LNCaP clone FGC (cell line): ENCODE results near the gene VIM.
A peak's percentile ranks its signal among the peaks of the same experiment; 100 is the strongest.

Source experiments
- DNase-seq: peaks from one replicate; pipeline ENCODE4 v3.0.0-alpha.2; 2011; ENCODE audit warnings: low read depth
- H3K4me3 ChIP-seq: 2 replicates; pipeline ENCODE4 v1.5.1; 2011; ENCODE audit warnings: mild to moderate bottlenecking, low read depth, low read length, control low read depth
- TF ChIP-seq, protein P1 (sequence below): IDR thresholded peaks from 2 replicates; pipeline ENCODE4 v1.5.1; 2012; ENCODE audit warnings: mild to moderate bottlenecking; ENCODE audit not compliant: control insufficient read depth, insufficient read depth; ENCODE audit errors: extremely low read depth

VIM gene

DNA sequence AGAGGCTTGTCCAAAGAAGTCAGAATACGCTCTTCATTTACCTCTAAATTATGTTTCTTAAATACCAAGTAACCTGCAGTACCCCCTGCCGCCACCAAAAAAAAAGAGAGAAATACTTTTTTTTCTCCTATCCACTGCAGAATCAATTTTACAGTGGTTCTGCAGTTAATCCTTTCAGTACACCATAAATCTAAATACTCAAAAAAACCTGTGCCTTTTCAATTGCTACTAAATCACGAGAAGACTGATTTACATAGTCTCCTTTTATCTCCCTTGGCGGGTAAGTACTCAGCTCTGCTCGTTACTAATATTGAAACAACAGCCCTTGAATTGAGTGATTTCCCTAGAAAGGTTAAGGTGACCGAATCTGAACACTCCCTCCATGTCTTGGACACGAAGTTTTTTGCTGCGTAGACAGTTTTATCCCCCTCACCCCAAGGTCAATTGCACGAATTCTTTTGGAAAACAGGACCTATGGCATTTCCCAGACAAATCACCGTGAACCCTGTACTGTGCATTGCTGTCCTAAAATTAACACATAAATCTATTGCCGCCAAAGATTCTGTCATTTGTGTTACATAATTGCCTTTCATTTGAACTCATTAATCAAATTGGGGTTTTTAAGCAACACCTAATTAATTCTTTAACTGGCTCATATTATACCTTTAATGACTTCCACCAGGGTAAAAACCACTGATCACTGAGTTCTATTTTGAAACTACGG, 512 bp upstream of the VIM start:
- TF ChIP-seq, protein P1, sequence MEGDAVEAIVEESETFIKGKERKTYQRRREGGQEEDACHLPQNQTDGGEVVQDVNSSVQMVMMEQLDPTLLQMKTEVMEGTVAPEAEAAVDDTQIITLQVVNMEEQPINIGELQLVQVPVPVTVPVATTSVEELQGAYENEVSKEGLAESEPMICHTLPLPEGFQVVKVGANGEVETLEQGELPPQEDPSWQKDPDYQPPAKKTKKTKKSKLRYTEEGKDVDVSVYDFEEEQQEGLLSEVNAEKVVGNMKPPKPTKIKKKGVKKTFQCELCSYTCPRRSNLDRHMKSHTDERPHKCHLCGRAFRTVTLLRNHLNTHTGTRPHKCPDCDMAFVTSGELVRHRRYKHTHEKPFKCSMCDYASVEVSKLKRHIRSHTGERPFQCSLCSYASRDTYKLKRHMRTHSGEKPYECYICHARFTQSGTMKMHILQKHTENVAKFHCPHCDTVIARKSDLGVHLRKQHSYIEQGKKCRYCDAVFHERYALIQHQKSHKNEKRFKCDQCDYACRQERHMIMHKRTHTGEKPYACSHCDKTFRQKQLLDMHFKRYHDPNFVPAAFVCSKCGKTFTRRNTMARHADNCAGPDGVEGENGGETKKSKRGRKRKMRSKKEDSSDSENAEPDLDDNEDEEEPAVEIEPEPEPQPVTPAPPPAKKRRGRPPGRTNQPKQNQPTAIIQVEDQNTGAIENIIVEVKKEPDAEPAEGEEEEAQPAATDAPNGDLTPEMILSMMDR: no peak
- H3K4me3 ChIP-seq: no peak overlapping the region
- no peak for DNase-seq

DNA sequence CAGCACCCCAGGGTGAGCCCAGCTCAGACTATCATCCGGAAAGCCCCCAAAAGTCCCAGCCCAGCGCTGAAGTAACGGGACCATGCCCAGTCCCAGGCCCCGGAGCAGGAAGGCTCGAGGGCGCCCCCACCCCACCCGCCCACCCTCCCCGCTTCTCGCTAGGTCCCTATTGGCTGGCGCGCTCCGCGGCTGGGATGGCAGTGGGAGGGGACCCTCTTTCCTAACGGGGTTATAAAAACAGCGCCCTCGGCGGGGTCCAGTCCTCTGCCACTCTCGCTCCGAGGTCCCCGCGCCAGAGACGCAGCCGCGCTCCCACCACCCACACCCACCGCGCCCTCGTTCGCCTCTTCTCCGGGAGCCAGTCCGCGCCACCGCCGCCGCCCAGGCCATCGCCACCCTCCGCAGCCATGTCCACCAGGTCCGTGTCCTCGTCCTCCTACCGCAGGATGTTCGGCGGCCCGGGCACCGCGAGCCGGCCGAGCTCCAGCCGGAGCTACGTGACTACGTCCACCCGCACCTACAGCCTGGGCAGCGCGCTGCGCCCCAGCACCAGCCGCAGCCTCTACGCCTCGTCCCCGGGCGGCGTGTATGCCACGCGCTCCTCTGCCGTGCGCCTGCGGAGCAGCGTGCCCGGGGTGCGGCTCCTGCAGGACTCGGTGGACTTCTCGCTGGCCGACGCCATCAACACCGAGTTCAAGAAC, 1.1 kb downstream of the VIM start:
- DNase-seq: no peak
- TF ChIP-seq, protein P1: no peak
- peak overlapping the region; percentile 50 for H3K4me3 ChIP-seq

DNA sequence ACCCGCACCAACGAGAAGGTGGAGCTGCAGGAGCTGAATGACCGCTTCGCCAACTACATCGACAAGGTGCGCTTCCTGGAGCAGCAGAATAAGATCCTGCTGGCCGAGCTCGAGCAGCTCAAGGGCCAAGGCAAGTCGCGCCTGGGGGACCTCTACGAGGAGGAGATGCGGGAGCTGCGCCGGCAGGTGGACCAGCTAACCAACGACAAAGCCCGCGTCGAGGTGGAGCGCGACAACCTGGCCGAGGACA, 1.6 kb downstream of the VIM start:
- DNase-seq: no peak
- TF ChIP-seq, protein P1: no peak
- H3K4me3 ChIP-seq: peak overlapping the region; percentile 50

DNA sequence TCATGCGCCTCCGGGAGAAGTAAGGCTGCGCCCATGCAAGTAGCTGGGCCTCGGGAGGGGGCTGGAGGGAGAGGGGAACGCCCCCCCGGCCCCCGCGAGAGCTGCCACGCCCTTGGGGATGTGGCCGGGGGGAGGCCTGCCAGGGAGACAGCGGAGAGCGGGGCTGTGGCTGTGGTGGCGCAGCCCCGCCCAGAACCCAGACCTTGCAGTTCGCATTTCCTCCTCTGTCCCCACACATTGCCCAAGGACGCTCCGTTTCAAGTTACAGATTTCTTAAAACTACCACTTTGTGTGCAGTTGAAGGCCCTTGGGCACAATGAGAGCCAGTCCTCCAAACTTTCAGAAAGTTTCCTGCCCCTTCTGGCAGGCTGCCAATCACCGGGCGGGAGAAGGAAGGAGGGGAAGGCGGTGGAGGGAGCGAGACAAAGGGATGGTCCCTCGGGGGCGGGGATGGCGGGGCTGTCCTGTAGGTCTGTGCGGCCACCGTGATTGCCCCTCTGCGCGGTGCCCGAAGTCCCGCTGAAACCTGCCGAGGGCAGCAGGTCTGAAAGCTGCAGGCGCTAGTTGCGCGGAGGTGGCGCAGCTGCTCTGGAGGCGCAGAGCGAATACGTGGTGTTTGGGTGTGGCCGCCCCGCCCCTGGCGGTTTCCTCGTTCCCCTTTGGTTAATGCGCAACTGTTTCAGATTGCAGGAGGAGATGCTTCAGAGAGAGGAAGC, 2.1 kb downstream of the VIM start:
- TF ChIP-seq, protein P1: 0 out of 2 replicates have a peak, but pooled peaks have one; percentile 12
- DNase-seq: peak; percentile 63
- H3K4me3 ChIP-seq: peak overlapping the region; percentile 50

DNA sequence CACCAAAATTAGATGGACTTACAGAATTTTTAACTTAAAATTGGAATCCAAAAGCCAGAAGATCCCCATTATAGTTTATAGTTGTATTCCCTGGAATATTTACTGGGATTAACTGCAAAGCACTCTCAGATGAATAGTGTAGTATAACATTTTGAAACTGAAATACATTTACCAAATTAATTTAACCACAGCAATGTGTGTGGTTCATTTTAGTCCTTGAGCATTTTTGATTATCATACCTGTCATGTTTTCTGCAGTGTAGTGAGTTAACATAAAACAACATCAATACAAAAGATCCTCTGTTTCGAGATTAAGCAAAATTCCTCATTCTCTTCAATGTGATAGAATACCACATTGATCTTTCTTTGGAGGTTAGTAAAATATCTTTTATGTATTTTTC, 3.7 kb downstream of the VIM start:
- no peak for DNase-seq
- H3K4me3 ChIP-seq: no peak overlapping the region
- TF ChIP-seq, protein P1: no peak

DNA sequence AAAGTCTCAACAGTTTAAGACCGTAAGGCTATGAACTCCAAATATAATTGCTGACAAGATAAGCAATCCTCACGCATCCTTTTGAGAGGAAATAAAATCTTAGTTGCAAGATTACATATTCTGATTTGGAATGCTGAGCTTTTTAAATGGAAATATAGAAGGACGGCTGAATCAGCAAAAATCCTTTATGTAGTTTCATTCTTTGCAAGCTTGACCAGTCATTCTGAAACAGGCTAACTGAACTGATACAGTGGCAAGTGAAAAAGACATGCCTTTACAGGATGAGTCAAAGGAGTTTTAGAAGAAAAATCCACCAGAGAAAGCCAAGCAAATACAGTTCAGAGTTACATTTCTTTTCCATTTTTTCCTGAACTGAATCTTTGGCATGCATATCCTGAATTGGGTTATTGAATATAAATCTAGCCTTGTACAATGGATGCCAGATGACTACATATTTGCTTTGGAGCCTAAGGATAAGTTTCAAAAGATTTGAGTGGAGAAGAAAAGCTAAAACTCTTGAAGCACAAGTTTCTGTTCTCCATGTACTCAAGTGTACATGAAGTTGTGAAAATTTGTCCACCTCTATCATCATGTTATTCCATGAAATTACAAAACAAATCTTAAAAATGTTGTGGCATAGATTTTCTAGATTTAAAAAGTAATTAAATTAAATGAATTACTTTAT, 4.4 kb downstream of the VIM start:
- TF ChIP-seq, protein P1: no peak
- DNase-seq: no peak
- no peak overlapping the region for H3K4me3 ChIP-seq
